ENCODE data around the gene NKD2.
"Not testable (repeated sequence)": the region's sequence is repeated elsewhere in the genome, so short reads cannot be mapped to it uniquely, and the experiment has no call there.

The NKD2 gene

GRCh38 chr5:1008451-1009358 lies at the start of gene NKD2:
TSS of gene NKD2 (plus strand) at chr5:1008802. CDS start at chr5:1009058, 256 bp downstream.
- no peak for DNase-seq (ENCODE audit: low spot score)

GRCh38 chr5:959581-960531 lies 48.7 kb upstream of the NKD2 start:
- DNase-seq (ENCODE audit: low spot score) = no peak

GRCh38 chr5:960551-960950 lies 48.1 kb upstream of the NKD2 start:
- no peak for DNase-seq (ENCODE audit: low spot score)

- DNase-seq (ENCODE audit: low spot score) = no peak
Observed at GRCh38 chr5:961002-961710, 47.4 kb upstream of the NKD2 start.

- no peak for DNase-seq (ENCODE audit: low spot score)
Observed at GRCh38 chr5:961711-962240, 46.8 kb upstream of the NKD2 start.

- DNase-seq (ENCODE audit: low spot score) = no peak
Observed at GRCh38 chr5:962386-962785, 46.2 kb upstream of the NKD2 start.

- DNase-seq (ENCODE audit: low spot score) = no peak
Observed at GRCh38 chr5:962801-963200, 45.8 kb upstream of the NKD2 start.

- no peak for DNase-seq (ENCODE audit: low spot score)
Observed at GRCh38 chr5:963310-963672, 45.3 kb upstream of the NKD2 start.

GRCh38 chr5:963673-964531 lies 44.7 kb upstream of the NKD2 start:
- no peak for DNase-seq (ENCODE audit: low spot score)

GRCh38 chr5:964821-965220 lies 43.8 kb upstream of the NKD2 start:
- DNase-seq (ENCODE audit: low spot score) = no peak

GRCh38 chr5:965604-966344 lies 42.8 kb upstream of the NKD2 start:
- no peak for DNase-seq (ENCODE audit: low spot score)

GRCh38 chr5:966345-966710 lies 42.3 kb upstream of the NKD2 start:
- DNase-seq (ENCODE audit: low spot score) = no peak

- no peak for DNase-seq (ENCODE audit: low spot score)
Observed at GRCh38 chr5:966941-967340, 41.7 kb upstream of the NKD2 start.

GRCh38 chr5:968881-969280 lies 39.7 kb upstream of the NKD2 start:
- no peak for DNase-seq (ENCODE audit: low spot score)

GRCh38 chr5:969408-969839 lies 39.2 kb upstream of the NKD2 start:
- no peak for DNase-seq (ENCODE audit: low spot score)

- DNase-seq (ENCODE audit: low spot score) = not testable (repeated sequence)
Observed at GRCh38 chr5:972575-972974, 36.0 kb upstream of the NKD2 start.

GRCh38 chr5:976849-977751 lies 31.5 kb upstream of the NKD2 start:
- DNase-seq (ENCODE audit: low spot score) = no peak

- DNase-seq (ENCODE audit: low spot score) = no peak
Observed at GRCh38 chr5:978054-978453, 30.5 kb upstream of the NKD2 start.

GRCh38 chr5:978693-979092 lies 29.9 kb upstream of the NKD2 start:
- DNase-seq (ENCODE audit: low spot score) = no peak
